HCT116 (cell line): Measurements from ENCODE around the gene FKBP10. TPM values are rescaled to one million over a fixed set of nuclear protein-coding genes. Genes with fewer than 3 reads are reported as not detected.

Experiments used
- ATAC-seq: fragments of 200-7000 bp; cut with Tn5 transposase; 2 replicates; pipeline ENCODE4 v1.9.1; 2020; ENCODE audit warnings: mild to moderate bottlenecking, moderate library complexity
- BruUV-seq: library from RNA; stranded (reverse); fragments of 400-500 nt; replicated peaks from 2 replicates; lab custom pipeline; 2021; lab: Mats Ljungman, UMichigan
- CTCF ChIA-PET: fragments of 300-600 bp; sonication (Branson Sonifier 250); formaldehyde crosslinking; loops from one replicate; lab custom pipeline; 2021; ENCODE audit warnings: antibody characterized with exemption; lab: Charles Lee
- POLR2A ChIA-PET: fragments of 300-600, 350-600 bp; sonication (Branson Sonifier 250); formaldehyde crosslinking; loops from one replicate; lab custom pipeline; 2021; ENCODE audit warnings: antibody characterized with exemption; lab: Charles Lee
- RAD21 ChIA-PET, 2 experiments: fragments of 300-600 bp; sonication (Branson Sonifier 250); formaldehyde crosslinking; loops; one replicate each; lab custom pipeline; 2023; ENCODE audit warnings: low total read pairs in 2 of 2; ENCODE audit not compliant: uncharacterized antibody in 2 of 2, unreplicated experiment in 2 of 2, low non-redundant PET in 1 of 2; lab: Charles Lee
- DNase-seq: peaks from one replicate; pipeline ENCODE4 v3.0.0-alpha.2; 2010; ENCODE audit warnings: low read depth, low spot score
- H2AFZ ChIP-seq: fragments of 200-600 bp; shearing (Covaris generic), sonication (generic); 2 replicates; pipeline ENCODE4 v1.6.1; 2017; ENCODE audit warnings: low read depth, mixed run types, mixed read lengths, antibody characterized with exemption, low read length; ENCODE audit not compliant: poor library complexity, severe bottlenecking
- H3K27ac ChIP-seq: 2 replicates; pipeline ENCODE4 v1.5.1; 2012; ENCODE audit warnings: low read depth, low read length
- H3K27me3 ChIP-seq: fragments of 200-600 bp; sonication (generic); 2 replicates; pipeline ENCODE4 v1.6.1; 2016; ENCODE audit warnings: mixed run types, low read length, mixed read lengths; ENCODE audit not compliant: insufficient read depth
- H3K36me3 ChIP-seq, 2 experiments: fragments of 200-500 bp in 1 of 2; fragments of 200-600 bp in 1 of 2; sonication (Bioruptor generic) in 1 of 2; sonication (generic) in 1 of 2; 2 replicates each; pipeline versions ENCODE4 v1.5.1 to v1.6.1; 2014 to 2016; ENCODE audit warnings: low read length in 2 of 2, inconsistent platforms in 1 of 2, mixed read lengths in 1 of 2, mixed run types in 1 of 2; ENCODE audit not compliant: insufficient read depth in 2 of 2, control insufficient read depth in 1 of 2
- H3K4me1 ChIP-seq, 2 experiments: fragments of 200-600 bp in 1 of 2; sonication (generic) in 1 of 2; 2 replicates each; pipeline versions ENCODE4 v1.5.1 to v1.6.1; 2012 to 2017; ENCODE audit warnings: low read length in 2 of 2, inconsistent platforms in 1 of 2, mild to moderate bottlenecking in 1 of 2, mixed read lengths in 1 of 2, mixed run types in 1 of 2, moderate library complexity in 1 of 2; ENCODE audit not compliant: insufficient read depth in 2 of 2, control insufficient read depth in 1 of 2
- H3K4me2 ChIP-seq: fragments of 200-600 bp; sonication (generic); 2 replicates; pipeline ENCODE4 v1.6.1; 2017; ENCODE audit warnings: mixed run types, low read length, mixed read lengths
- H3K4me3 ChIP-seq, 2 experiments: fragments of 200-600 bp in 1 of 2; sonication (generic) in 1 of 2; replicated peaks in 1 of 2; 2 replicates each; pipeline ENCODE4 v1.5.1; 2011 to 2016; ENCODE audit warnings: low read length in 2 of 2, control low read depth in 1 of 2, low read depth in 1 of 2, mild to moderate bottlenecking in 1 of 2, mixed read lengths in 1 of 2, mixed run types in 1 of 2
- H3K79me2 ChIP-seq: fragments of 200-600 bp; sonication (generic); 2 replicates; pipeline ENCODE4 v1.6.1; 2017; ENCODE audit warnings: mild to moderate bottlenecking, mixed run types, low read length, moderate library complexity, mixed read lengths; ENCODE audit not compliant: insufficient read depth
- H3K9ac ChIP-seq: fragments of 200-600 bp; sonication (generic); 2 replicates; pipeline ENCODE4 v1.6.1; 2016; ENCODE audit warnings: low read length, mixed read lengths
- H3K9me2 ChIP-seq: fragments of 200-600 bp; sonication (generic), shearing (Covaris generic); 2 replicates; pipeline ENCODE4 v1.6.1; 2017; ENCODE audit warnings: mixed run types, mild to moderate bottlenecking, moderate library complexity; ENCODE audit not compliant: insufficient read depth
- H3K9me3 ChIP-seq, 2 experiments: fragments of 200-500 bp in 1 of 2; fragments of 200-600 bp in 1 of 2; sonication (Bioruptor generic) in 1 of 2; sonication (generic) in 1 of 2; 2 replicates each; pipeline ENCODE4 v1.6.1; 2014 to 2017; ENCODE audit warnings: low read length in 2 of 2, mixed read lengths in 2 of 2, inconsistent platforms in 1 of 2, low read depth in 1 of 2, mild to moderate bottlenecking in 1 of 2, mixed run types in 1 of 2, moderate library complexity in 1 of 2; ENCODE audit not compliant: control insufficient read depth in 1 of 2, insufficient read depth in 1 of 2
- H4K20me1 ChIP-seq: fragments of 200-600 bp; sonication (generic), shearing (Covaris generic); 2 replicates; pipeline ENCODE4 v1.6.1; 2017; ENCODE audit warnings: mixed run types, mild to moderate bottlenecking, moderate library complexity; ENCODE audit not compliant: insufficient read depth
- CBX3 ChIP-seq: IDR thresholded peaks from 2 replicates; pipeline ENCODE4 v1.6.1; 2012; ENCODE audit warnings: low read depth
- CEBPB ChIP-seq: IDR thresholded peaks from 2 replicates; pipeline ENCODE4 v1.6.1; 2012; ENCODE audit warnings: low read depth
- EGR1 ChIP-seq: IDR thresholded peaks from 2 replicates; pipeline ENCODE4 v1.6.1; 2012; ENCODE audit warnings: low read depth
- ELF1 ChIP-seq: IDR thresholded peaks from 2 replicates; pipeline ENCODE4 v1.6.1; 2012; ENCODE audit warnings: low read depth, borderline replicate concordance
- EZH2 ChIP-seq: fragments of 200-600 bp; sonication (generic); IDR thresholded peaks from 2 replicates; pipeline ENCODE4 v1.6.1; 2017; ENCODE audit warnings: antibody characterized with exemption, mixed run types
- EZH2phosphoT487 ChIP-seq: fragments of 200-600 bp; IDR thresholded peaks from 2 replicates; pipeline ENCODE4 v1.6.1; 2018; ENCODE audit warnings: antibody characterized with exemption, borderline replicate concordance
- FOSL1 ChIP-seq: IDR thresholded peaks from 2 replicates; pipeline ENCODE4 v1.6.1; 2012; ENCODE audit warnings: low read depth
- JUND ChIP-seq: IDR thresholded peaks from 2 replicates; pipeline ENCODE4 v1.6.1; 2012
- POLR2A ChIP-seq: IDR thresholded peaks from 2 replicates; pipeline ENCODE4 v1.7.0; 2011; ENCODE audit warnings: borderline replicate concordance; ENCODE audit not compliant: insufficient read depth, insufficient read length; ENCODE audit errors: extremely low read depth
- POLR2AphosphoS5 ChIP-seq: IDR thresholded peaks from 2 replicates; pipeline ENCODE4 v1.6.1; 2011; ENCODE audit warnings: mild to moderate bottlenecking, low read depth, low read length, moderate library complexity
- RAD21 ChIP-seq: IDR thresholded peaks from 2 replicates; pipeline ENCODE4 v1.6.1; 2012; ENCODE audit warnings: low read depth, mild to moderate bottlenecking
- SIN3A ChIP-seq: IDR thresholded peaks from 2 replicates; pipeline ENCODE4 v1.6.1; 2012; ENCODE audit warnings: low read depth
- SP1 ChIP-seq: IDR thresholded peaks from 2 replicates; pipeline ENCODE4 v1.6.1; 2012; ENCODE audit warnings: low read depth
- SRF ChIP-seq: IDR thresholded peaks from 2 replicates; pipeline ENCODE4 v1.6.1; 2012; ENCODE audit warnings: low read depth
- TCF7L2 ChIP-seq: IDR thresholded peaks from 2 replicates; pipeline ENCODE4 v1.7.0; 2011; ENCODE audit warnings: borderline replicate concordance, inconsistent platforms; ENCODE audit not compliant: insufficient read depth, insufficient read length; ENCODE audit errors: extremely low read depth
- YY1 ChIP-seq: IDR thresholded peaks from 2 replicates; pipeline ENCODE4 v1.6.1; 2011; ENCODE audit warnings: low read length, low read depth, moderate library complexity, mild to moderate bottlenecking; ENCODE audit not compliant: insufficient replicate concordance; ENCODE audit errors: extremely low read depth
- ZFX ChIP-seq: fragments of 450-650 bp; IDR thresholded peaks from 2 replicates; pipeline ENCODE4 v1.6.1; 2017
- ZNF274 ChIP-seq: fragments of 200-500 bp; sonication (Bioruptor generic); IDR thresholded peaks from 2 replicates; pipeline ENCODE4 v1.6.1; 2014; ENCODE audit warnings: mild to moderate bottlenecking, low read depth, low read length, inconsistent platforms
- intact Hi-C: fragments of 100-400 bp; cut with micrococcal nuclease; formaldehyde crosslinking; loops from 2 replicates; pipeline ENCODE4 v1.10.0; 2022
- total RNA-seq: library from RNA; stranded (reverse); gene quantifications from one replicate; pipeline ENCODE4 v1.2.1, GENCODE V29; 2021; ENCODE audit not compliant: unreplicated experiment
- TF ChIP-seq, protein P1 (sequence below): IDR thresholded peaks from 2 replicates; pipeline ENCODE4 v1.6.1; 2012
- TF ChIP-seq, protein P2 (sequence below), 3 experiments: fragments of 200-600 bp in 1 of 3; sonication (generic) in 1 of 3; IDR thresholded peaks in 2 of 3; conservative IDR thresholded peaks in 1 of 3; 2 replicates each; pipeline ENCODE4 v1.5.1; 2012 to 2017; ENCODE audit warnings: low read depth in 2 of 3, low read length in 2 of 3, antibody characterized with exemption in 1 of 3, borderline replicate concordance in 1 of 3, control low read depth in 1 of 3, mild to moderate bottlenecking in 1 of 3, mixed read lengths in 1 of 3, mixed run types in 1 of 3, moderate library complexity in 1 of 3; ENCODE audit not compliant: insufficient read depth in 1 of 3
- TF ChIP-seq, protein P3 (sequence below): IDR thresholded peaks from 2 replicates; pipeline ENCODE4 v1.6.1; 2012
- TF ChIP-seq, protein P4 (sequence below): IDR thresholded peaks from 2 replicates; pipeline ENCODE4 v1.6.1; 2012; ENCODE audit warnings: low read depth

FKBP10 gene
- total RNA-seq, 1 experiment from 2014 or later, result 78.5 TPM

DNA sequence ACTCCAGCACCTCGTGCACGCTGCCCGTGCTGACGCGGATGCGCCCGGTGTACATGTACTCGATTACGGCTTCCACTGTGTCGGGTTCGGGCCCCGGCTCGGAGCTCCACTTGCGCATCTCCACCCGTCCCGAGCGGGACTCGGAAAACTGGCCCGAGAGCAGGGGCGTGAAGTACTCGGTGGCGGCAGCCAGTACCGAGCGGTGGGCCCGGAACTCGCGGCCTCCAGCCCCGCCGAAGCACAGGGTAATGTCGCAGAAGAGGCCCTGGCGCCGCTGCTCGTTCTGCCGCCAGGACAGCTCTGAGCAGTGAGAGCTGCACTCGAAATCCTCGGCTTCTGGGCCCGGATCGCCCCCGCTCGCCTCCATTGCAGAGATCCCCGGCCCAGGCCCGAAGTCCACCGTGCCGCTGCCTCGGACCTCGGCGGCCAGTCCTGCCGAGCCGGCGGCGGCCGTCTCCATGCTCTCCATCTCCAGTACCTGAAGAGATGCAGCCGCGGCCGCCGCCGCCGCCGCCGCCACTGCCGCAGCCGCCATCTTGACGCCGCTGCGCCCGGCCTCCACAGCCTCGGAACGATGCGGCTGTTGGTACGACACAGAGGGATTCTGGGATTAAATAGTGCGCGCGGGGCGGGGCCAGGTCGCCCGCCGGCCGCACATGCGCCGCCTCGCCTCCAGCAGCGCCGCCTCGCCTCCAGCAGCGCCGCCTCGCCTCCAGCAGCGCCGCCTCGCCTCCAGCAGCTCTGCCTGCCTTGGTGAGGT, 52.2 kb downstream of the FKBP10 start, which contains the start of gene KLHL11:
Gene KLHL11, minus strand, starts transcription at position 588 of the 760 bp plus-strand sequence. Its CDS starts 53 bp downstream, at position 535.
- no TSS peak for BruUV-seq
- no peaks in the 10 kb centered on the region for H4K20me1 ChIP-seq
- ChIA-PET POLR2A (interaction anchor here (0.7 to 1.3 kb wide), 3 partner anchors 8 to 87 kb away, joined by 3 to 5 read pairs (median 4); no protein-coding TSS in a partner anchor), CTCF (interaction anchor here (0.6 to 0.8 kb wide), 2 partner anchors 78 to 143 kb away, joined by 3 to 5 read pairs; partner anchors contain the start of gene JUP), RAD21 (no interaction called here)
- H3K4me1 ChIP-seq, result peaks cover 9 to 18% of the 10 kb centered on the region in 2 experiments; a peak in 3 of 4 replicates
- peak within 1 kb of the TSS; percentile 97 for H3K4me2 ChIP-seq
- no peaks in the 10 kb centered on the region for H3K9me3 ChIP-seq
- H3K27me3 ChIP-seq, result no peaks in the 10 kb centered on the region
- H3K4me3 ChIP-seq, result peak within 1 kb of the TSS; percentile 95 to 100
- peaks cover 12 to 16% of the 10 kb centered on the region in 2 experiments for H3K36me3 ChIP-seq
- H3K79me2 ChIP-seq, result peaks cover 49% of the 10 kb centered on the region
- peak within 1 kb of the TSS; percentile 78 for H3K27ac ChIP-seq
- intact Hi-C loops, result loop anchor here (1.0 kb wide), 1 partner anchor 127 kb away; no protein-coding TSS in a partner anchor
- H2AFZ ChIP-seq, result no peak within 1 kb of the TSS
- ATAC-seq (peak; percentile 96), DNase-seq (peak; percentile 60)
- H3K9ac ChIP-seq, result peak within 1 kb of the TSS; percentile 99
- no peaks in the 10 kb centered on the region for H3K9me2 ChIP-seq
- TF ChIP-seq, protein P1, sequence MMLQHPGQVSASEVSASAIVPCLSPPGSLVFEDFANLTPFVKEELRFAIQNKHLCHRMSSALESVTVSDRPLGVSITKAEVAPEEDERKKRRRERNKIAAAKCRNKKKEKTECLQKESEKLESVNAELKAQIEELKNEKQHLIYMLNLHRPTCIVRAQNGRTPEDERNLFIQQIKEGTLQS, result no peak
- TF ChIP-seq, protein P2, sequence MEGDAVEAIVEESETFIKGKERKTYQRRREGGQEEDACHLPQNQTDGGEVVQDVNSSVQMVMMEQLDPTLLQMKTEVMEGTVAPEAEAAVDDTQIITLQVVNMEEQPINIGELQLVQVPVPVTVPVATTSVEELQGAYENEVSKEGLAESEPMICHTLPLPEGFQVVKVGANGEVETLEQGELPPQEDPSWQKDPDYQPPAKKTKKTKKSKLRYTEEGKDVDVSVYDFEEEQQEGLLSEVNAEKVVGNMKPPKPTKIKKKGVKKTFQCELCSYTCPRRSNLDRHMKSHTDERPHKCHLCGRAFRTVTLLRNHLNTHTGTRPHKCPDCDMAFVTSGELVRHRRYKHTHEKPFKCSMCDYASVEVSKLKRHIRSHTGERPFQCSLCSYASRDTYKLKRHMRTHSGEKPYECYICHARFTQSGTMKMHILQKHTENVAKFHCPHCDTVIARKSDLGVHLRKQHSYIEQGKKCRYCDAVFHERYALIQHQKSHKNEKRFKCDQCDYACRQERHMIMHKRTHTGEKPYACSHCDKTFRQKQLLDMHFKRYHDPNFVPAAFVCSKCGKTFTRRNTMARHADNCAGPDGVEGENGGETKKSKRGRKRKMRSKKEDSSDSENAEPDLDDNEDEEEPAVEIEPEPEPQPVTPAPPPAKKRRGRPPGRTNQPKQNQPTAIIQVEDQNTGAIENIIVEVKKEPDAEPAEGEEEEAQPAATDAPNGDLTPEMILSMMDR (IDR thresholded peaks at IDR 0.05 in 2 of 3, conservative IDR thresholded peaks at IDR 0.05 in 1 of 3; ENCODE audit: borderline replicate concordance in 1 of 3, insufficient read depth in 1 of 3, low read depth in 2 of 3, low read length in 2 of 3), result no peak
- TF ChIP-seq, protein P3, sequence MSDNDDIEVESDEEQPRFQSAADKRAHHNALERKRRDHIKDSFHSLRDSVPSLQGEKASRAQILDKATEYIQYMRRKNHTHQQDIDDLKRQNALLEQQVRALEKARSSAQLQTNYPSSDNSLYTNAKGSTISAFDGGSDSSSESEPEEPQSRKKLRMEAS, result peak; percentile 67
- TF ChIP-seq SRF (no peak), SIN3A (peak; percentile 78), RAD21 (no peak), EGR1 (peak; percentile 58), TCF7L2 (no peak), EZH2phosphoT487 (no peak), FOSL1 (no peak), CEBPB (no peak), JUND (no peak), POLR2A (peak; percentile 89), POLR2AphosphoS5 (peak; percentile 97), EZH2 (no peak), CBX3 (no peak; the same call in 1 of the 2 replicates), ZNF274 (no peak), ZFX (peak; percentile 93), SP1 (no peak), ELF1 (no peak), YY1 (peak; percentile 97)
- TF ChIP-seq, protein P4, sequence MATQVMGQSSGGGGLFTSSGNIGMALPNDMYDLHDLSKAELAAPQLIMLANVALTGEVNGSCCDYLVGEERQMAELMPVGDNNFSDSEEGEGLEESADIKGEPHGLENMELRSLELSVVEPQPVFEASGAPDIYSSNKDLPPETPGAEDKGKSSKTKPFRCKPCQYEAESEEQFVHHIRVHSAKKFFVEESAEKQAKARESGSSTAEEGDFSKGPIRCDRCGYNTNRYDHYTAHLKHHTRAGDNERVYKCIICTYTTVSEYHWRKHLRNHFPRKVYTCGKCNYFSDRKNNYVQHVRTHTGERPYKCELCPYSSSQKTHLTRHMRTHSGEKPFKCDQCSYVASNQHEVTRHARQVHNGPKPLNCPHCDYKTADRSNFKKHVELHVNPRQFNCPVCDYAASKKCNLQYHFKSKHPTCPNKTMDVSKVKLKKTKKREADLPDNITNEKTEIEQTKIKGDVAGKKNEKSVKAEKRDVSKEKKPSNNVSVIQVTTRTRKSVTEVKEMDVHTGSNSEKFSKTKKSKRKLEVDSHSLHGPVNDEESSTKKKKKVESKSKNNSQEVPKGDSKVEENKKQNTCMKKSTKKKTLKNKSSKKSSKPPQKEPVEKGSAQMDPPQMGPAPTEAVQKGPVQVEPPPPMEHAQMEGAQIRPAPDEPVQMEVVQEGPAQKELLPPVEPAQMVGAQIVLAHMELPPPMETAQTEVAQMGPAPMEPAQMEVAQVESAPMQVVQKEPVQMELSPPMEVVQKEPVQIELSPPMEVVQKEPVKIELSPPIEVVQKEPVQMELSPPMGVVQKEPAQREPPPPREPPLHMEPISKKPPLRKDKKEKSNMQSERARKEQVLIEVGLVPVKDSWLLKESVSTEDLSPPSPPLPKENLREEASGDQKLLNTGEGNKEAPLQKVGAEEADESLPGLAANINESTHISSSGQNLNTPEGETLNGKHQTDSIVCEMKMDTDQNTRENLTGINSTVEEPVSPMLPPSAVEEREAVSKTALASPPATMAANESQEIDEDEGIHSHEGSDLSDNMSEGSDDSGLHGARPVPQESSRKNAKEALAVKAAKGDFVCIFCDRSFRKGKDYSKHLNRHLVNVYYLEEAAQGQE, result no peak
